COLO668 (cell line): Measurements from ENCODE around the gene SYT15.

Experiments used
- DNase-seq: peaks from one replicate; lab custom pipeline; 2025; ENCODE audit not compliant: unreplicated experiment; lab: John Stamatoyannopoulos, UW

The SYT15 gene

GRCh38 chr10:46544989-46545791 lies 33.7 kb upstream of the SYT15 start:
- no peak for DNase-seq

- no peak for DNase-seq
These were observed 32.9 kb upstream of the SYT15 start for GRCh38 chr10:46545861-46546590.

DNA sequence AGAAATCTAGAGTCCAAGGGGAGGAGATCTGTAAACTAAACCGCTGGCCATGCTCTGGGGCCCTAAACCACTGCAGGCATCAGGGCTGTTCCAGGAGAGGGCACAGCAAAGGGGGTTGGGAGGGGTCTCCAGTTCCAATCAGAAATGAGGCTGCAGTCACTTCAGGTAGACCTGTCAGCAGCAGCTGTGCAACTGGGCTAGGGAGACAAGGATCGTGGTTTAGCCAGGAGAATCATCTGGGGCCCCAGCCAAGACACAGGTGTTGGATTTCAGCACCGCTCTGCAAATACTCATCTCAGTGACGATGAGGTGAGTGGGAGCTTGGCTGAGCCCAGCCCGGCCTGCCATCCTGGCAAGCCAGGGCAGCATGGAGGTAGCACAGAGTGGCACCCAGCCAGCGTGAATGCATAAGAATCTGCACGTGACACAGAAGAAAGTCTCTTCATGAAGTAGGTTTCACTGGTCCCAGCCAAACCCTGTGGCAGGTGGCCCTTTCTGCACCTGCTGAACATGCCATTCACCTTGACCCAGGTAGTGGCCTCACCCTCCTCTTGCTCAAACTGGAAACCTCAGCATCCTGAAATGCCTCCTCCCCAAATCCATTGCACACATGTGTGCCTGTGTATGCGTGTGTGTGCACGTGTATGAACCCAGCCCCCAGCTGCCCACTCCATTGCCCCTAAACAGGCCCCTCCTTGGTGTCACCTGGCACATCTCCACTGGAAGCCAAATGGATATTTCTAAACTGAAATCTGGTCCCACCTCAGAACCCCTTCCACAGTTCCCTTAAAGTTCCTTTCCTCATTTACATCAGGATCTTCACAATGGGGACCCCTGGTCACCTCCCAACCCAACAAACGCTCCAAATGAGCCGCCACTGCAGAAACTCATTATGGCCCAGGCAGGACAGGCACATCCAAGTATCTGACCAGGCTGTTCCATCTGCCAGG lies 32.1 kb upstream of the SYT15 start:
- peak; percentile 11 for DNase-seq

DNA sequence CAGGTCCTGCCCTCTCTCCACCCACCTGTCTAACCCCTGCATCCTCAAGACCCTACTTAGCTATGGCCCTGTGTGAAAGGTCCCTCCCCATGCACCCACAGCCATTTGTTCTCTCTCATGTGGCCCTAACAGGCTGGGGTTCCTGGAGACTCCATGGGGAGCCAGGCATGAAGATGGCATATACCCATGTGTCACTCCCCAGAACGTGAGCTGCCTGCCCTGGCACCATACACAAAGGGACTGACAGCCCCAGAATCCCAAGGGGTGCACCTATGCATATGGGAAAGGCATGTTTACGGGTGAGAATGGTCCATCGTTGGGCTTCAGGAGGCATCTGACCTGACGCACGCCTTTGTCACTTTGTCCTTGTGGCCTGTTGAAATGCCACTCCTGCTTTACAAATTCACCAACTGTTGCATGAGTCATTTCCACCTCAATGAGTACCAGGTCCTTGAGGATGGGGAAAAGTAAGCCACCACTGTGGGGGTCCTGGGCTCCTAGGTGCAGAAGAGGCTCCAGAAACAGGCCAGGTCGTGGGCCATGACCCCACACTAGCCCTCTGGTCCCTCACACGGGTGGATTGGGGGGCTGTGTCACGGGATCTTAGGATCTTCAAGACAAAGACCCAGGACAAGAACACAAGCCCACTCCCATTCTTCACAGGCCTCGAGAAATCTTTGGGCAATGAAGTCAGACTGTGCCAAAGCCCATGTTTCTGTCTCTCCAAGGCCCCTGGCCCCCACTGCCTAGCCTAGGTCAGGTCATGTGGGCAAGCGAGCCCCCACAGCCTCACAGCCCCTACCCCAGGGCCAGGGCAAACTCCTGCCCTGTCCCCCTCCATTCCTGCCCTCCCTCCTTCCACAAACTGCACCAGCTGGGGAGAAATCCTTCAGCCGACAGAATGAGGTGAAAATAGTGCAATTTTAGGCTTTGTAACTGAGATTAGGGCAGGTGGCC lies 31.1 kb upstream of the SYT15 start:
- DNase-seq: no peak

GRCh38 chr10:46548498-46549090 lies 30.3 kb upstream of the SYT15 start:
- no peak for DNase-seq

DNA sequence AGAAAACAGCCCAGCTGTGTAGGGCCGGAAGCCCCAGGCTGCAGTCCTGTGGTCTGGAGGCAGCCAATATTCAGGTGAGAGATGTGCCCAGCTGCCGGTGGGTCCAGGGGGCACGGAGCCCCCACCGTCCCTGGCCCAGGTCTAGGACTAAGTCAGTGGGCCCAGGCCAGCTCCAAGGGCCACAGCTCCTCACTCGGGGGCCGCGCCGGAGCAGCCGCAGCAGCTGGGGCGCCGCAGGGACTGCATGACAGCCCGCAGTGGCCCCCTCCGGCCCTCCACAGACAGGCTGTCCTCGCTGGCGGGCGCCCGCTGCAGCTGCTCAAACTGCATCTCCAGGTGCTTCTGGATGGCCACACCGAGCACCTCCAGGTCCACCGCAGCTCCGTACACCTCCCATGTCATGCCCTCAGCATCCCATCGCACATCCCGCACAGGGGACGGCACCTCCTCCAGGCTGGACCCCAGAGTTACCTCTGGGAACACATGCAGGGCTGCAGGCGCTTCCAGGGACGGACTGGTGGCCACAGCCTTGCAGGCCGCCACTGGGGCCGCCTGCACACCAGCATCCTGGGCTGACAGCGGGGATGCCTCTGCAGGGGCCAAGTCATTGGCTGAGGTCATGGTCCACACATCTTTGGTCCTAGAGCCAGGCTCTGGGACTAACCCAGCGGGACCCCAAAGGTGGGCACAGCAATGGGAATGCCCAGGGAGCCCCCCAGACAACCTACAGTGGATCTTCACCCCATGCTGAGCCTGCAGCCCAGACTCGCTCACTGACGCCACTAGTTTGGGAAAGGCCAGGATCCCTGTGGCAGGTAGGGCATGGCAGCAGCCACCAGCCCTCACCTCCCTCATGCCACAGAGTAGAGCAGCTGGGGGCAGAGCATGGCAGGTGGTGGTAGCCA lies 29.5 kb upstream of the SYT15 start:
- DNase-seq: no peak

GRCh38 chr10:46550076-46550790 lies 28.7 kb upstream of the SYT15 start:
- DNase-seq: no peak

GRCh38 chr10:46550795-46551700 lies 27.9 kb upstream of the SYT15 start:
- DNase-seq: no peak

DNA sequence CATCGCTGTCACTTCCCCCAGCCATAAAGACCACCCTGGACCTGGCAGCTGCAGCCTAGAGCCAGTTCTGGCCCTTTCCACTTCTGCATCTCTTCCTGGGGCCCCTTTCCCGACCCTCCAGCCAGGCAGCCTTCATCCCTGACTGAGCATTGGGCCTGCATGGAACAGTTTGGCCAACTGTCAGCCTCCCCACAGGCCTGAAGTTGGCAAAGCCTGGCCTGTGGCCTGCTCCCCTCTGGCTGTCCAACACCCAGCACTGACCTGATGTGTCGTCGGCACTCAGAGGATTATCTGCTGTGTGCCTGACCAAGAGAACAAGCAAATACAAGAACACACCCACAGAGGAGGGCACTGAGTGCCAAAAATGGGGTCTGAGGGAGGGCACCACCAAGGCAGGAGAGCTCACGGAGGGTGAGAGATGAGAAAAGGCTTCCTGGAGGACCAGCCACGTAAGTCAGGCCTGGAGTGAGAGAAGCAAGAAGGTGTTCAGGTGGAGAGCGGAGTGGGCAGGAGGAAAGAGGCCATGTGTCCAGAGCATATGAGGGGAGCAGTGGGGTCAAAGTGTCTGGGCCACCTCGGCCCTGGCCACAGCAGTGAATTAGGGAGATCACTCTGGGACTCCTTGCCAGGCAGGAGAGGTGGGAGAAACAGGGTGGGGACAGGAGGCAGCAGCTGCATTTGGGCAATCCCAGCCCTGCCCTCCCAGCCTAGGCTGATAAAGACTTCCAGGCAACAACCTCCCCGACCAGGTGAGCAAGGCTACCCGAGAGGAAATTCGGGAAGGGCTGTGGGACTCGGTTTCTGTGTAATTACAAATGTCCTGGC lies 27.0 kb upstream of the SYT15 start:
- no peak for DNase-seq

DNA sequence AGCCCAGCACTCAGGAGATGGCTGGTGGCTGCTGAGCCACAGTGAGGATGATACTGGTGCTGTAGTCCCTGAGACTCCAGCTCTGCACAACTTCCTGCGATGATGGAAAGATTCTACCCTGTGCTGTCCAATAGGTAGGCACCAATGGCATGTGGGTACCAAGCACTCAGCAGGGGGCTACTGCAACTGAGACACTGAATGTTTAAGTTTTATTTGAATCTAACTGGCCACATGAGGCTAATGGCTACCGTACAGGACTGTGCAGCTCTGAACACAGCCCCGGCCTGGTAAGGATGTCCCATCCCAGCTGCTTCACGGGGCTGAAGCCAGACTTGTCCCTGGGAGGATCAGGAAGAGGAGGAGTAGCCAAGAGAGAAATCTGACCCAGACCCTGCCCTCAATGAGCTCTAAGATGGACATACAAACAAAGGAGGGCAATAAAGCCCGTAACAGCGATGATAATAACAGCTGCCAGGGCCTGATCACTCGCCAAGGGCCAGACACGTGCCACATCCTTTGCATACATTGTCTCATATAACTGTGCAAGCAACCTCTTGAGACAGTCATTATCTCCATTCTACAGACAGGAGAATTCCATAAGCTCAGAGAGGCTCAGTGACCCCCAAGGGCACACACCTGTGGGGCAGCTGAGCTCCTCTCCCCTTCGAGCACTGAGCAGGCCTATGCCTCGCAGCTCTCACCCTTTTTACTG lies 26.2 kb upstream of the SYT15 start:
- DNase-seq: peak; percentile 55

DNA sequence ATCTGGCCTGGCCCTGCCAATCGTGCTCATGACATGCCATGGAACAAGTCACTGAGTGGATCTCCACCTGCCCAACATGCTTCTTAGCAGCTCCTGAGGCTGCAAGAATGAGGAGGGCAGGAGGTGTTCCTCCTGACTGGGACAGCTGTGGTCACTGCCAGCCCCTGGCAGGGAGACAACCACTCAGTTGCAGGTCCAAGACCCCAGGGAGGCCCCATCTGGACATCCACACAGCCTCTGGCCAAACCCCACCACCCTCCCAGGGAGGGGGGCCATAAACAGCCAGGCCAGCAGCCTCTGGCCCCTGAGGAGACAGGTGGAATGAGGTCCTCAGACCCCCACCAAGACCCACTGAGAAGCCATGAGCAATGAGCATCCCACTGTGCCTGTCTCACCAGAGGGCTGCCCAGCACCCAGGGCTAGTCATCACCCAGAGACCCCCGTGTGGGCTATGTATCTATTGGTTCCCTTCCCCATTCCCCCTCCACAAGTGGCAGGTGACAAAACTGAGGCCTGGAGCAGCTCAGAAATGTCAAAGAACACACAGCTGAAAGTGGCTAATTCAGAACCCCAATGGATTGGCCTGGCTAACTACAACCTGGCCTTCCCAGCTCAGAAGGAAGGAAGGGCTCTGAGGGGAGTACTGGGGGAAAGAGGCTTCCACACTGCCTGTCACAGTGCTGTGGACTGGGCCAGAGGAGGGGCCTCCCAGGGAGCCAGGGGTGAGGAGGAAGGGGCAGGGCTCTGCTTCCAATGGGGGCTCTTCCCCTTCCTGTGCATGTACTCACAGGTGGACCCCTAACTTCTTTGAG lies 25.5 kb upstream of the SYT15 start:
- DNase-seq: no peak

- DNase-seq: no peak
These were observed 24.7 kb upstream of the SYT15 start for GRCh38 chr10:46554166-46554781.

DNA sequence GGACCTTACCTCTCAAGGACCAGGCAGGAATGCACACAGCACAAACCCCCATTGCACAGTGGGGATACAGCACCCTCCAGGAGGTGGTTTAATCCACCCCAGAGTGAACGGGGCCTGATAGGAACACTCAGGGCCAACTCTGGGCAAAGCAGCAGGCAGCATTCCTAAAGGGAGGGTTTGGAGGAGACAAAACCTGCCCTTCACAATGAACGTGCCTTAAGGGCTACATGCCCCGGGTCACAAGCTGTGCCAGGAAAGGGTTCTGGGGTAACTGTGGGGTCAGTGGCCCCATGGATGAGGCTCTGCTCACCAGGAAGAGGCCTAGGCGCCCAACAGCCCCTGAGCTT lies 23.6 kb upstream of the SYT15 start:
- DNase-seq: no peak

DNA sequence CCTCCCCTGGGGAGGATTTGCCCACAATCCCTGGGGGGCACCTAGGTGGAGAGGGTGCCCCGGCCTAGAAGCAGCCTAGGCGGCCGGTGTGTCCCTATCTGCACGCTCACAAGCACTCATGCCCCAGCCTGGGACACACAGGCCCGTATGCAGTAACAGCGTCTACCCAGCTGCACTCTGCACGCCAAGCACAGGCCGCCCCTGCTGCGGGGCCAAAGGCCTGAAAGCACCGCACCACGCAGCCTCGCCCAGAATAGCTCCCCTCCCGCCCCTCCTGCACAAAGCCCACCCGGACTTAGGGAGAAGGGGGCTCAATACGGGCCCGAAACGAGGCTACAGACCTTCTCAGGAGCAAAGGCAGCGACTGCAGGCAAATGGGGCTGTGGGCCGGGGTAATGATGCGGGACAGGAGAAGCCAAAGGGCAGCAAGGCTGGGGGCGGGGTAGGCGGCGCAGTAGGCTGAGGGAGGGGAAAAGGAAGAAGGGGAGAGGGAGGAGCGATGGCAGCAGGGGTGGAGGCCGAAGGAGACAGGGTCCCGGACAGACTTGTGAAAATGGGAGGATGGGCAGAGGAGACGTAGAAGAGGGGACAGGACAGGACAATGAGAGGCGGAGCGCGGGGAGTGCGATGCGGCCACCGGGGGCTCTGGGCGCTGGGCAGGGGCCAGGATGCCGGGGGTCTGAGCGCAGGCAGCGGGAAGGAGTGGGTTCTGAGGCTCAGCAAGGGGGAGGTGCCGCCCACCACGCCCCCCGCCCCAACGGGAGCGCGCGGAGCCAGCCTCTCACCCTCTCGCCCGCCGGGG lies 23.0 kb upstream of the SYT15 start:
- DNase-seq: no peak
